B cell (primary cell): Measurements from ENCODE around the gene ESRRA. TPM values are rescaled to one million over a fixed set of nuclear protein-coding genes. Genes with fewer than 3 reads are reported as not detected.
A peak's percentile ranks its signal among the peaks of the same experiment; 100 is the strongest.

ENCODE experiments used
- ATAC-seq: fragments of 200-7000 bp; cut with Tn5 transposase; one replicate; pipeline ENCODE4 v1.10.0; 2021; ENCODE audit warnings: low read depth, mild to moderate bottlenecking, moderate number of reproducible peaks, moderate library complexity
- CTCF ChIA-PET: fragments of 350-600 bp; sonication (Branson Sonifier 250); formaldehyde crosslinking; loops from one replicate; lab custom pipeline; 2021; ENCODE audit warnings: antibody characterized with exemption, inconsistent platforms; lab: Charles Lee
- POLR2A ChIA-PET: fragments of 350-600 bp; sonication (Branson Sonifier 250); formaldehyde crosslinking; loops from one replicate; lab custom pipeline; 2021; ENCODE audit warnings: antibody characterized with exemption; lab: Charles Lee
- DNase-seq: peaks from one replicate; pipeline ENCODE4 v3.0.0; 2013
- H2AFZ ChIP-seq: 2 replicates; pipeline ENCODE4 v1.6.1; 2012; ENCODE audit warnings: mild to moderate bottlenecking, low read depth, low read length; ENCODE audit not compliant: insufficient read depth, poor library complexity, severe bottlenecking
- H3K27ac ChIP-seq, 2 donors: 1 replicate in 1 of 2; 2 replicates in 1 of 2; pipeline ENCODE4 v1.5.1; 2012 to 2013; ENCODE audit warnings: low read length in 2 of 2, mild to moderate bottlenecking in 2 of 2, moderate library complexity in 1 of 2
- H3K27me3 ChIP-seq, 4 experiments: fragments of 200-600 bp in 1 of 4; sonication (generic) in 1 of 4; replicated peaks in 1 of 4; 1 replicate in 2 of 4; 2 replicates in 2 of 4; pipeline versions ENCODE4 v1.6.1 to v1.7.0; 2013 to 2016; ENCODE audit warnings: low read length in 3 of 4, mild to moderate bottlenecking in 2 of 4, mixed read lengths in 1 of 4, moderate library complexity in 1 of 4; ENCODE audit not compliant: insufficient read depth in 4 of 4, control insufficient read depth in 3 of 4; ENCODE audit errors: control extremely low read depth in 1 of 4
- H3K36me3 ChIP-seq, 2 experiments: replicated peaks in 1 of 2; 1 replicate in 1 of 2; 2 replicates in 1 of 2; pipeline versions ENCODE4 v1.6.1 to v1.7.1; 2013; ENCODE audit warnings: low read length in 1 of 2; ENCODE audit not compliant: insufficient read depth in 2 of 2, control insufficient read depth in 1 of 2; ENCODE audit errors: control extremely low read depth in 1 of 2, extremely low read depth in 1 of 2
- H3K4me1 ChIP-seq, 2 donors: fragments of 200-600 bp in 1 of 2; sonication (generic) in 1 of 2; 1 replicate in 1 of 2; 2 replicates in 1 of 2; pipeline versions ENCODE4 v1.5.1 to v1.6.1; 2013 to 2017; ENCODE audit warnings: low read length in 2 of 2; ENCODE audit not compliant: control insufficient read depth in 2 of 2, insufficient read depth in 2 of 2
- H3K4me2 ChIP-seq: replicated peaks from 2 replicates; pipeline ENCODE3; 2012; ENCODE audit warnings: mild to moderate bottlenecking, low read depth, low read length; ENCODE audit not compliant: poor library complexity, severe bottlenecking
- H3K4me3 ChIP-seq, 5 experiments: fragments of 200-600 bp in 1 of 5; sonication (generic) in 1 of 5; 1 replicate in 3 of 5; 2 replicates in 2 of 5; pipeline versions ENCODE4 v1.5.1 to v1.7.0; 2011 to 2016; ENCODE audit warnings: low read length in 4 of 5, mild to moderate bottlenecking in 4 of 5, low read depth in 2 of 5, control low read depth in 1 of 5, moderate library complexity in 1 of 5; ENCODE audit not compliant: insufficient read depth in 1 of 5; ENCODE audit errors: control extremely low read depth in 1 of 5, extremely low read depth in 1 of 5
- H3K79me2 ChIP-seq: fragments of 200-600 bp; sonication (generic); one replicate; pipeline ENCODE4 v1.6.0; 2016; ENCODE audit warnings: low read length; ENCODE audit not compliant: control insufficient read depth, insufficient read depth
- H3K9ac ChIP-seq: fragments of 200-600 bp; sonication (generic); 2 replicates; pipeline ENCODE4 v1.6.1; 2017; ENCODE audit warnings: mild to moderate bottlenecking, low read length, moderate library complexity
- H3K9me3 ChIP-seq, 3 donors: one replicate each; pipeline versions ENCODE4 v1.6.1 to v1.7.1; 2013; ENCODE audit warnings: low read length in 2 of 3; ENCODE audit not compliant: control insufficient read depth in 2 of 3, insufficient read depth in 1 of 3; ENCODE audit errors: control extremely low read depth in 1 of 3
- H4K20me1 ChIP-seq: 2 replicates; pipeline ENCODE4 v1.6.0; 2012; ENCODE audit warnings: mild to moderate bottlenecking, low read length; ENCODE audit not compliant: insufficient read depth, control insufficient read depth, poor library complexity, severe bottlenecking
- H3K27ac Mint-ChIP-seq: one replicate; pipeline ENCODE4 v1.8.0; 2021; ENCODE audit warnings: mixed read lengths
- H3K27me3 Mint-ChIP-seq: one replicate; pipeline ENCODE4 v1.8.0; 2021; ENCODE audit warnings: mixed read lengths
- H3K4me1 Mint-ChIP-seq: one replicate; pipeline ENCODE4 v1.8.0; 2021; ENCODE audit warnings: mixed read lengths
- H3K4me3 Mint-ChIP-seq: one replicate; pipeline ENCODE4 v1.8.0; 2021; ENCODE audit warnings: mixed read lengths
- H3K9me3 Mint-ChIP-seq: one replicate; pipeline ENCODE4 v1.8.0; 2022; ENCODE audit warnings: mixed read lengths; ENCODE audit not compliant: insufficient read depth
- CTCF ChIP-seq: fragments of 200-600 bp; IDR thresholded peaks from one replicate; pipeline ENCODE4 v1.8.0; 2022; ENCODE audit warnings: antibody characterized with exemption, mild to moderate bottlenecking
- EZH2 ChIP-seq: IDR thresholded peaks from 2 replicates; pipeline ENCODE4 v1.6.1; 2012; ENCODE audit warnings: borderline replicate concordance, low read depth, mild to moderate bottlenecking, moderate library complexity, low read length; ENCODE audit not compliant: insufficient read depth, poor library complexity, severe bottlenecking
- WGBS: methylation state at CpG from one replicate; pipeline ENCODE4 v1.1.5; 2013; ENCODE audit warnings: missing lambda C conversion rate; ENCODE audit not compliant: insufficient coverage; 5-methylcytosine and 5-hydroxymethylcytosine counted together
- intact Hi-C: fragments of 100-400 bp; cut with micrococcal nuclease; formaldehyde crosslinking; loops from one replicate; pipeline ENCODE4 v1.10.0; 2022
- polyA plus RNA-seq: library from polyadenylated mRNA; depleted of rRNA; stranded (reverse); fragments of >200 nt; gene quantifications from 2 replicates; pipeline ENCODE4 v1.2.3, GENCODE V29; 2012
- total RNA-seq, 2 donors: library from RNA; stranded (reverse); fragments of 120-200 nt in 1 of 2; gene quantifications; 1 replicate in 1 of 2; 2 replicates in 1 of 2; pipeline versions ENCODE4 v1.2.3 to v1.2.4, GENCODE V29; 2013 to 2022

ESRRA gene
- total and polyA plus RNA-seq, 2 donors (not counting 1 experiment from before 2014, with no cell fraction given): 16.3 to 39.6 TPM

DNA sequence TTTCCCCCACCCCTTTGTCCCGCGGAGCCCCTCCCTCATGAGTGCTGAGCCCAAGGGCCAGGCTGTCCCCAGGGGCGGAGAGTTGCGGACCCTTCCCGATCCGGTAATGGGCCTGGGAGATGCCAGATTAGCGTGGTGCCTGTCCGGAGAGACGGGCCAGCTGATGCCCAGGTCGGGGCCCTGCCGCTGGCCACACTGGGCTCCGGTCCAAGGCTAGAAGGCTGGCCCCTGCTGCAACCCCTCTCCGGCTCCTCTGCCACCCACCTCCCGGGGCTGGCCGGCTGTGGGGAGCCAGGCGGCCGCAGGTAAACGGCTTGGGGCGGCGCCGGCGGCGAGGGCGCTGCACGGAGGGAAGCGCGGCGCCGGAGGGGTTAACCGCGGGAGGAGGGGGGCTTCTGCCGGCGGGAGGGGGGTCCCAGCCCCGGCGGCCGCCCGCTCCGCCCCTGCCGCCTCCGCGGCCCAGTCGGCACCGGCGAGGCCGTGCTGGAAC is 14.0 kb upstream of the ESRRA start, which contains the start of gene KCNK4:
TSS of gene KCNK4 (plus strand) at position 41 of the 490 bp plus-strand sequence. CDS start 1,717 bp downstream, outside the sequence.
- CTCF ChIA-PET: interaction anchor here (6.8 kb wide), 1 partner anchor 11 kb away, joined by 47 read pairs; the partner anchor contains the start of gene CATSPERZ

More for the DNA sequence above, 14.0 kb upstream of the ESRRA start, which contains the start of gene KCNK4:
- peaks cover 14% of the 10 kb centered on the region for H3K4me1 Mint-ChIP-seq
- POLR2A ChIA-PET: no interaction called here
- no peak within 1 kb of the TSS for H3K27ac ChIP-seq
- ATAC-seq (no peak), DNase-seq (peak; percentile 49)
- peak within 1 kb of the TSS; percentile 43 for H3K9ac ChIP-seq
- peaks cover 32% of the 10 kb centered on the region for H4K20me1 ChIP-seq
- H3K4me3 Mint-ChIP-seq: peak within 1 kb of the TSS; percentile 82
- H3K4me3 ChIP-seq: peak within 1 kb of the TSS in 3 of 5 experiments; percentile 32 to 54 (median 45)
- peaks cover 34% of the 10 kb centered on the region for H3K27me3 Mint-ChIP-seq
- H3K36me3 ChIP-seq: no peaks in the 10 kb centered on the region
- WGBS: 12% methylated on average over 45 of the region's 45 CpGs
- intact Hi-C loops: no loop called here
- peaks cover 0 to 52% (median 36%) of the 10 kb centered on the region in 4 experiments for H3K27me3 ChIP-seq
- no peaks in the 10 kb centered on the region for H3K9me3 Mint-ChIP-seq
- H3K4me1 ChIP-seq: peaks cover 10 to 27% of the 10 kb centered on the region in 2 donors
- H2AFZ ChIP-seq: no peak within 1 kb of the TSS
- H3K27ac Mint-ChIP-seq: no peak within 1 kb of the TSS
- H3K4me2 ChIP-seq: peak within 1 kb of the TSS; percentile 89
- TF ChIP-seq CTCF (no peak), EZH2 (no peak)
- H3K79me2 ChIP-seq: peaks cover 9% of the 10 kb centered on the region
- H3K9me3 ChIP-seq: peaks cover 0 to 11% (median 0%) of the 10 kb centered on the region in 3 donors
